Suprapubic skin (tissue), 3 donors: ENCODE measurements around the gene SGPL1.

ENCODE experiments used
- CTCF ChIP-seq, 2 donors: fragments of 200-600 bp in 1 of 2; fragments of 450-650 bp in 1 of 2; sonication (generic) in 1 of 2; IDR thresholded peaks; one replicate each; pipeline ENCODE4 v1.5.1; 2016 to 2019; ENCODE audit warnings: antibody characterized with exemption in 2 of 2, mild to moderate bottlenecking in 1 of 2, moderate library complexity in 1 of 2
- EP300 ChIP-seq: sonication (generic); formaldehyde crosslinking; IDR thresholded peaks from one replicate; pipeline ENCODE4 v1.6.1; 2017; ENCODE audit warnings: antibody characterized with exemption

- TF ChIP-seq CTCF (IDR thresholded peaks at IDR 0.05) (no peak), EP300 (no peak)
These were observed 24.2 kb upstream of the SGPL1 start for GRCh38 chr10:70791386-70792039.
